Trophoblast cell (in vitro differentiated cells and primary cell): ENCODE results near the gene FAM13C.

Experiments
- DNase-seq, 2 donors: peaks; one replicate each; pipeline ENCODE4 v3.0.0-alpha.2; 2016
- H2AFZ ChIP-seq: 2 replicates; pipeline ENCODE4 v1.6.1; 2013; ENCODE audit warnings: low read length, moderate library complexity, mild to moderate bottlenecking; ENCODE audit not compliant: insufficient read depth, poor library complexity
- H2AK5ac ChIP-seq: 2 replicates; pipeline ENCODE4 v1.6.1; 2013; ENCODE audit warnings: mild to moderate bottlenecking, low read length
- H2BK120ac ChIP-seq: 2 replicates; pipeline ENCODE4 v1.6.1; 2013; ENCODE audit warnings: low read length, mild to moderate bottlenecking, moderate library complexity; ENCODE audit not compliant: insufficient read depth, poor library complexity
- H2BK12ac ChIP-seq: 2 replicates; pipeline ENCODE4 v1.6.1; 2013; ENCODE audit warnings: mild to moderate bottlenecking, low read length, moderate library complexity
- H2BK5ac ChIP-seq: 2 replicates; pipeline ENCODE4 v1.6.1; 2013; ENCODE audit warnings: low read length, low read depth, moderate library complexity, mild to moderate bottlenecking; ENCODE audit not compliant: poor library complexity
- H3K14ac ChIP-seq: 2 replicates; pipeline ENCODE4 v1.6.1; 2013; ENCODE audit warnings: mild to moderate bottlenecking, low read length
- H3K18ac ChIP-seq: 2 replicates; pipeline ENCODE4 v1.6.1; 2013; ENCODE audit warnings: mild to moderate bottlenecking, low read length
- H3K23ac ChIP-seq: 2 replicates; pipeline ENCODE4 v1.6.1; 2013; ENCODE audit warnings: low read length
- H3K27ac ChIP-seq: 2 replicates; pipeline ENCODE4 v1.5.1; 2013; ENCODE audit warnings: low read depth, mild to moderate bottlenecking, inconsistent platforms, low read length, moderate library complexity
- H3K27me3 ChIP-seq: 2 replicates; pipeline ENCODE4 v1.6.1; 2013; ENCODE audit warnings: inconsistent platforms, mild to moderate bottlenecking, low read length, moderate library complexity; ENCODE audit not compliant: insufficient read depth
- H3K36me3 ChIP-seq, 2 experiments: 1 replicate in 1 of 2; 2 replicates in 1 of 2; pipeline ENCODE4 v1.6.1; 2013; ENCODE audit warnings: low read length in 2 of 2, mild to moderate bottlenecking in 2 of 2, moderate library complexity in 1 of 2; ENCODE audit not compliant: insufficient read depth in 2 of 2, control insufficient read depth in 1 of 2
- H3K4ac ChIP-seq: 2 replicates; pipeline ENCODE4 v1.6.1; 2013; ENCODE audit warnings: low read depth, mild to moderate bottlenecking, low read length, moderate library complexity
- H3K4me1 ChIP-seq, 2 experiments: 1 replicate in 1 of 2; 2 replicates in 1 of 2; pipeline ENCODE4 v1.6.1; 2013; ENCODE audit warnings: low read length in 2 of 2, mild to moderate bottlenecking in 2 of 2, moderate library complexity in 1 of 2; ENCODE audit not compliant: insufficient read depth in 2 of 2, control insufficient read depth in 1 of 2
- H3K4me2 ChIP-seq: 2 replicates; pipeline ENCODE4 v1.6.1; 2013; ENCODE audit warnings: inconsistent platforms, mild to moderate bottlenecking, low read length, moderate library complexity
- H3K4me3 ChIP-seq: 2 replicates; pipeline ENCODE4 v1.5.1; 2013; ENCODE audit warnings: mild to moderate bottlenecking, low read depth, low read length, inconsistent platforms
- H3K79me1 ChIP-seq: one replicate; pipeline ENCODE4 v1.6.1; 2013; ENCODE audit warnings: low read length
- H3K79me2 ChIP-seq: 2 replicates; pipeline ENCODE4 v1.6.1; 2013; ENCODE audit warnings: low read length, mild to moderate bottlenecking; ENCODE audit not compliant: control insufficient read depth, insufficient read depth, poor library complexity
- H3K9ac ChIP-seq: 2 replicates; pipeline ENCODE4 v1.6.1; 2013; ENCODE audit warnings: mild to moderate bottlenecking, low read length
- H3K9me3 ChIP-seq: 2 replicates; pipeline ENCODE4 v1.6.1; 2013; ENCODE audit warnings: low read depth, mild to moderate bottlenecking, control low read depth, inconsistent platforms, low read length; ENCODE audit not compliant: insufficient read depth
- H4K12ac ChIP-seq: 2 replicates; pipeline ENCODE4 v1.6.1; 2013; ENCODE audit warnings: low read depth, mild to moderate bottlenecking, low read length, moderate library complexity
- H4K8ac ChIP-seq: 2 replicates; pipeline ENCODE4 v1.6.1; 2013; ENCODE audit warnings: low read depth, mild to moderate bottlenecking, low read length, moderate library complexity
- H4K91ac ChIP-seq: one replicate; pipeline ENCODE4 v1.6.1; 2013; ENCODE audit warnings: low read depth, mild to moderate bottlenecking, low read length, moderate library complexity
- WGBS: extraction: QIAGEN DNeasy Blood & Tissue Kit; methylation state at CpG from one replicate; pipeline ENCODE4 v1.1.7; 2013; ENCODE audit warnings: missing lambda C conversion rate; ENCODE audit not compliant: insufficient read length, insufficient coverage; ENCODE audit errors: extremely low coverage; 5-methylcytosine and 5-hydroxymethylcytosine counted together

The FAM13C gene

DNA sequence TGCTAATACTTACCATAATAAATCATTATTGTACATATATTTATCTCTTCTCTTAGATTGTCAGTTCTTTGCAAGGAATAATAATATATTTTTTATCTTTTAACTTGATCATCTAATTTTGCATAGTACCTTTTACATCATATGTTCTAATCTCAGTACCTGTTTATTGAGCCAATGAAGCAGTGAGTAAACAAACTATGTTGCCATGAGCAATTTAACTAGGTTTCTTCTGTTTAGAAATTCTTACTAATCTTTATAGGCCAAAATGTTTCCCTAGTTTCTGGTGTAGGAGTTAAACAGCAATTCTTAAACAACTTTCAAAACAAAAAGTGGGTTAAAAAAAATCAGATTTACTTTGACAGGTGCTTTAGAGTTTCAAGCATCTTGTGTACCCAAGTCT lies 124.6 kb downstream of the FAM13C start:
- no peak overlapping the region for H4K8ac ChIP-seq
- H3K18ac ChIP-seq = no peak overlapping the region
- no peak overlapping the region for H4K12ac ChIP-seq
- H4K91ac ChIP-seq = no peak overlapping the region
- no peak overlapping the region for H3K23ac ChIP-seq
- H3K27ac ChIP-seq = no peak overlapping the region
- H3K4ac ChIP-seq = no peak overlapping the region
- H2BK5ac ChIP-seq = no peak overlapping the region
- no peaks in the 10 kb centered on the region for H3K27me3 ChIP-seq
- no peak overlapping the region for H3K9ac ChIP-seq
- no peaks in the 10 kb centered on the region for H3K79me2 ChIP-seq
- no peak overlapping the region for H3K14ac ChIP-seq
- H3K9me3 ChIP-seq = no peaks in the 10 kb centered on the region
- H3K4me1 ChIP-seq = no peaks in the 10 kb centered on the region
- DNase-seq = no peak
- no peak overlapping the region for H2AFZ ChIP-seq
- H3K79me1 ChIP-seq = no peaks in the 10 kb centered on the region
- no peak overlapping the region for H2BK120ac ChIP-seq
- no peak overlapping the region for H3K4me2 ChIP-seq
- no peak overlapping the region for H2AK5ac ChIP-seq
- no peaks in the 10 kb centered on the region for H3K36me3 ChIP-seq
- no peak overlapping the region for H3K4me3 ChIP-seq
- H2BK12ac ChIP-seq = no peak overlapping the region

DNA sequence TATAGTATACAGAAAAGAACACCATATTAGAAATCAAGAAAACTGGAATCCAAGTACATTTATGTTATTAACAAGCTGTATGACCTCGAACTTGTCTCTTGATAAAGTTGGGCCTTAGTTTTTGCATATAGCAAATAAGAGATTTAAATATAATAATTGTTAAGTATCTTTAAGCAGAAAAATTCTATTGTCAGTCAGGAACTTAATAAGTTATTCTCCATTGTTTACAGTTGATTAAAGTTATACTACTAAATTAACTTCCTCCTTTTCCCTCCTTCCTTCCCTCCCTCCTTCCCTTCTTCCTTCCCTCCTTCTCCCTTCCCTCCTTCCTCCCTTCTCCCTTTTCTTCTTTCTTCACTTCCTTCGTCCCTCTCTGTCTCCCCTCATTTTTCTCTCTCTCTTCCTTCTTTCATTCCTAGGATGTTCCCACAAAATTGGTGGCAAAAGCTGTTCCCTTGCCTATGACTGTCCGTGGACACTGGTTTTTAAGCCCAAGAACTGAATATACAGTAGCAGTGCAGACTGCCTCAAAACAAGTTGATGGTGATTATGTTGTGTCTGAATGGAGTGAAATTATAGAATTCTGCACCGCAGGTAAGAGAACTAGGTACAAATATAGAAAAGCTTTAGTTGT lies 126.2 kb downstream of the FAM13C start:
- Histone ChIP-seq H3K4me2 (no peak overlapping the region), H3K4me1 (no peaks in the 10 kb centered on the region), H3K9me3 (no peaks in the 10 kb centered on the region), H2BK120ac (no peak overlapping the region), H4K8ac (no peak overlapping the region), H2BK5ac (no peak overlapping the region), H3K23ac (no peak overlapping the region), H4K91ac (no peak overlapping the region), H3K79me2 (no peaks in the 10 kb centered on the region), H2AK5ac (no peak overlapping the region), H2AFZ (no peak overlapping the region), H3K14ac (no peak overlapping the region), H3K27ac (no peak overlapping the region), H3K79me1 (no peaks in the 10 kb centered on the region), H3K4me3 (no peak overlapping the region), H3K18ac (no peak overlapping the region), H3K36me3 (no peaks in the 10 kb centered on the region), H3K9ac (no peak overlapping the region), H4K12ac (no peak overlapping the region), H3K27me3 (no peaks in the 10 kb centered on the region), H3K4ac (no peak overlapping the region), H2BK12ac (no peak overlapping the region)
- DNase-seq = no peak
- WGBS = no CpG with 5 or more reads among the region's 4 CpGs

DNA sequence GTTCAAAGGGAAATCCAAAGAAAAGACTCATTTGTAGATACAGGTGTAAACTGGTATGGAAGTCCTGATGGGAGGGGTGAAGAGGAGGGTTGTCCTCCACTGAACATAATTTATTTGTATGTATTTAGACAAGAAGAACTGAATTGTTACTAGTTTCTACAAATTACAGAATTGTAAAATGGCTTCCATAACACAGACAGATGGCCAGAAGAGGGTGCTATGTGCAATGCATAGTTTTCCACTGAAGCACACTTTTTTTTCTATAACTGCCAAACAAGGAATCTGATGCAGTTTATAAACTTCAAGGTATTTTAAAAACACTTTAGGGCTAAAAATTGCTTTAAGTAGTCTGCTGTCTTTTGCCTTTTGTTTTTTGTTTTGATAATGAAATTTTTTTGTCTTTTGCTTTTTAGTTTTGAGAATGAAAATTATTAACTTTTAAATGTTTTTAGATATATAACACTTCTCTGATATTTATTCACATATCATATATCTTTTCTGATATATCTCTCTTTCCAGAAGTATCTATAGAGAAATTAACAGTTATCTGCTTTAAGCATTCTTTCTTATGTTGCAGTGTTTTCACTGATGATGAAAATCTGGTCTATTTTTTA lies 127.4 kb downstream of the FAM13C start:
- DNase-seq = peak; percentile 10 to 68
- H3K4ac ChIP-seq = no peak overlapping the region
- no peak overlapping the region for H3K14ac ChIP-seq
- H3K36me3 ChIP-seq = no peaks in the 10 kb centered on the region
- no peaks in the 10 kb centered on the region for H3K79me2 ChIP-seq
- H4K8ac ChIP-seq = no peak overlapping the region
- H3K4me2 ChIP-seq = no peak overlapping the region
- no peak overlapping the region for H2AK5ac ChIP-seq
- no peak overlapping the region for H2BK5ac ChIP-seq
- no peak overlapping the region for H4K91ac ChIP-seq
- no peak overlapping the region for H2BK120ac ChIP-seq
- H3K27ac ChIP-seq = no peak overlapping the region
- H4K12ac ChIP-seq = no peak overlapping the region
- no peak overlapping the region for H3K23ac ChIP-seq
- no peak overlapping the region for H3K9ac ChIP-seq
- H3K4me1 ChIP-seq = no peaks in the 10 kb centered on the region
- H2BK12ac ChIP-seq = no peak overlapping the region
- H2AFZ ChIP-seq = no peak overlapping the region
- no peak overlapping the region for H3K18ac ChIP-seq
- no peaks in the 10 kb centered on the region for H3K79me1 ChIP-seq
- H3K9me3 ChIP-seq = no peaks in the 10 kb centered on the region
- H3K27me3 ChIP-seq = no peaks in the 10 kb centered on the region
- H3K4me3 ChIP-seq = no peak overlapping the region

DNA sequence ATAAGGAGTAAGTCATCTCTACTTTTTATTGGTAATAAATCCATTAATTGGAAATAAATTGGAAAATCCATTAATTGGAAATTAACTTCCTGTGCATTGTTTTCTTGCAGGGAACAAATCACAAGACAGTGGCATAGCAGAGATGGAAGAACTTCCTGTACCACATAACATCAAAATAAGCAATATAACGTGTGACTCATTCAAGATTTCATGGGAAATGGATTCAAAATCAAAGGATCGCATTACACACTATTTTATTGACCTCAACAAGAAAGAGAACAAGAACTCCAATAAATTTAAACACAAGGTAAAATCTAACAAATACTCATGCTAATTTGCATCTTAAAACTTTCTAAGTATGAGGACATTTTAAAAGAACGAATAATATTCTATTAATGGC lies 128.2 kb downstream of the FAM13C start:
- Histone ChIP-seq H2BK120ac (no peak overlapping the region), H3K36me3 (no peaks in the 10 kb centered on the region), H4K12ac (no peak overlapping the region), H2BK5ac (no peak overlapping the region), H3K4me3 (no peak overlapping the region), H3K9ac (no peak overlapping the region), H3K14ac (no peak overlapping the region), H3K4ac (no peak overlapping the region), H3K27ac (no peak overlapping the region), H2BK12ac (no peak overlapping the region), H3K4me2 (no peak overlapping the region), H3K79me1 (no peaks in the 10 kb centered on the region), H3K9me3 (no peaks in the 10 kb centered on the region), H3K27me3 (no peaks in the 10 kb centered on the region), H2AFZ (no peak overlapping the region), H3K23ac (no peak overlapping the region), H4K8ac (no peak overlapping the region), H3K79me2 (no peaks in the 10 kb centered on the region), H2AK5ac (no peak overlapping the region), H3K18ac (no peak overlapping the region), H4K91ac (no peak overlapping the region), H3K4me1 (no peaks in the 10 kb centered on the region)
- no peak for DNase-seq
- no CpG with 5 or more reads among the region's 3 CpGs for WGBS
